H1 (cell line): Measurements from ENCODE around the gene UGT1A10. TPM values are rescaled to one million over a fixed set of nuclear protein-coding genes. Genes with fewer than 3 reads are reported as not detected.

Experiments used
- HDAC2 ChIP-seq, 2 experiments: fragments of 300-600 bp in 1 of 2; sonication (generic) in 1 of 2; IDR thresholded peaks; 2 replicates each; pipeline ENCODE4 v1.6.1; 2011 to 2012; ENCODE audit warnings: low read depth in 2 of 2, low read length in 2 of 2, mild to moderate bottlenecking in 2 of 2, moderate library complexity in 2 of 2, borderline replicate concordance in 1 of 2, inconsistent platforms in 1 of 2
- SAP30 ChIP-seq: fragments of 300-600 bp; sonication (generic); IDR thresholded peaks from 2 replicates; pipeline ENCODE4 v1.7.1; 2012; ENCODE audit warnings: low read length, moderate library complexity, mild to moderate bottlenecking, inconsistent platforms; ENCODE audit not compliant: insufficient read depth, insufficient replicate concordance
- polyA plus RNA-seq, 7 experiments: library from polyadenylated mRNA; depleted of rRNA in 3 of 7; stranded (reverse) in 5 of 7; unstranded in 2 of 7; fragments of >200 nt in 5 of 7; fragments of 200-250 nt in 2 of 7; gene quantifications; 1 replicate in 5 of 7; 2 replicates in 1 of 7; 4 replicates in 1 of 7; pipeline versions ENCODE4 v1.2.1 to v1.2.3, GENCODE V29; 2011 to 2013; ENCODE audit warnings: missing spikeins in 2 of 7, mixed read lengths in 2 of 7
- total RNA-seq: library from RNA; stranded (reverse); fragmentation: NEBNext Ultra II Directional; extraction: Animal tissue kit (Norgen Biotek cat#: 25700); gene quantifications from 2 replicates; pipeline ENCODE4 v1.2.1, GENCODE V29; 2021

Gene UGT1A10
- total and polyA plus RNA-seq, 2 of the 8 experiments (the other 6 are each of a cell fraction or from before 2014, with no cell fraction given), result not detected

DNA sequence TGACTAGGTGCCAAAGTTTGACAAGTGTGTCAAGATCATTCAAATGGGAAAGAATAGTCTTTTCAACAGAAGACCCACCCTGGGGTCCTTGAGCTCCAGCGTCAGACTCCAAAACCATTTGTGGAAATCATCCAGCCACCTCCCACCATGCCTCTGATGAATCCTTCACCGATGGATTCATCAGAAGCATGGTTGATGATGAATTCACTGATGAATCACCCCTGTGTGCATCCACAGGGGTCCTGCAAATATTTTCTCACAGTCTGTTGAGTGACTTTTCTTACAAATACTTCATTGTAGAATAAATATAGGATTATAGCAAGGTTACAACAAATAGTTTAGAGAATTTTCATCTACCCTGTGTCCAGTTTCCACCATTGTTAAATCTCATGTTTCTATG, 39.8 kb downstream of the UGT1A10 start (continued):
- no peak for TF ChIP-seq HDAC2 (IDR thresholded peaks at IDR 0.05; ENCODE audit: borderline replicate concordance in 1 of 2, low read depth in 2 of 2, low read length in 2 of 2)
- TF ChIP-seq SAP30, result no peak
